IPS DF 19.7 (cell line): Measurements from ENCODE around the gene AHCY.
"Not testable (repeated sequence)": the region's sequence is repeated elsewhere in the genome, so short reads cannot be mapped to it uniquely, and the experiment has no call there.

Experiments
- DNase-seq: peaks from one replicate; pipeline ENCODE4 v3.0.0-alpha.2; 2013; ENCODE audit warnings: low read depth, low spot score

AHCY gene

GRCh38 chr20:34302723-34303533 is at the start of gene AHCY:
Gene AHCY, minus strand, starts transcription at chr20:34303355. Its CDS starts 85 bp downstream, at chr20:34303270.
- DNase-seq, result peak; percentile 95

- no peak for DNase-seq
Measured at GRCh38 chr20:34350095-34350494, 46.9 kb upstream of the AHCY start.

DNA sequence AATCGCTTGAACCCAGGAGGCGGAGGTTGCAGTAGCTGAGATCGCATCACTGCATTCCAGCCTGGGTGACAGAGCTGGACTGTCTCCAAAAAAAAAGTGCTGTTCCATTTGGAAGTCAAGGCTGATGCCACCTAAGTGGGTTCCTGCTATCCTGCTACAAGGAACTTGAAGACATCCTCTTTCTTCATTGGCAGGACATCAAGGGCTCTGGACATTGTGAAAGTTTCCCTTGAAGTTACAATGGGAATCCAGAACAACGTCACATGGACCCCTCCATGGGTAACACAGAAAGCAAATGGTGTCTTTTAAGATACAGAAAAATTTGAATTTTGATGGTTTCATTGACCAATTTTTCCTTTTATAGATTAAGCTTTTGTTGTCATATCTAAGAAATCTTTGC is 44.4 kb upstream of the AHCY start:
- no peak for DNase-seq

- not testable (repeated sequence) for DNase-seq
Measured at GRCh38 chr20:34346533-34346865, 43.3 kb upstream of the AHCY start.

DNA sequence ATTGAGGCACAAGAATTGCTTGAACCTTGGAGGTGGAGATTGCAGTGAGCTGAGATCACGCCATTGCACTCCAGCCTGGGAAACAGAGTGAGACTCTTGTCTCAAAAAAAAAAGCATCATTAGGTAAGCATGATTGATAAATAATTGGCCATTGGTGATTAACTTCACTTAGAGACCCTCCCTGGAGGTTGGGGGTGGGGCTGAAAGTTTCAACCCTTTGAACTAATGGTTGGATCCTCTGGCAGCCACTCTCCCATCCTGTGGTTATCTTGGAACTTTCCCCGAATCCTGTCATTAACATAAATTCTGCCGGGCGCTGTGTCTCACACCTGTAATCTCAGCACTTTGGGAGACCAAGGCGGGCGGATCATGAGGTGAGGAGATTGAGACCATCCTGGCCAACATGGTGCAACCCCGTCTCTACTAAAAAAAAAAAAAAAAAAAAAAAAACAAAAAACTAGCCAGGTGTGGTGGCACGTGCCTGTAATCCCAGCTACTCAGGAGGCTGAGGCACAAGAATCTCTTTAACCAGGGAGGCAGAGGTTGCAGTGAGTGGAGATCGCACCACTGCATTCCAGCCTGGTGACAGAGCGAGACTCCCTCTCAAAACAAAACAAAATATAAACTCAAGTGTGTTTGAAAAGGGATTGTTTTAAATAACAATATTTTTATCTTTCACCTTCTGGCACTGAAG is 42.8 kb upstream of the AHCY start:
- not testable (repeated sequence) for DNase-seq

DNA sequence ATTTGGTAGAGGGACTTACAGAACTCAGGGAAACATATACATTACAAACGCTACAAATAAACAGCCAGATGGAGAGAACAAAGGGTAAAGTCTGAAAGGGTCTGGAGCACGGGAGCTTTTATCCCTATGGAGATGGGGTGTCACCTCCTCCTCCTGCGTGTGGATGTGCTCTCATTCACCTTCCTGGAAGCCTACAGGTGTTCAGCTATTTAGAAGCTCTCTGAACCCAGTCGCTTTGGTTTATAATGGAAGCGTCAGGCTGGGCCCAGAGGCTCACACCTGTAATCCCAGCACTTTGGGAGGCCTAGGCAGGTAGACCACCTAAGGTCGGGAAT is 42.2 kb upstream of the AHCY start:
- no peak for DNase-seq

GRCh38 chr20:34344238-34344637 is 41.1 kb upstream of the AHCY start:
- DNase-seq, result no peak

DNA sequence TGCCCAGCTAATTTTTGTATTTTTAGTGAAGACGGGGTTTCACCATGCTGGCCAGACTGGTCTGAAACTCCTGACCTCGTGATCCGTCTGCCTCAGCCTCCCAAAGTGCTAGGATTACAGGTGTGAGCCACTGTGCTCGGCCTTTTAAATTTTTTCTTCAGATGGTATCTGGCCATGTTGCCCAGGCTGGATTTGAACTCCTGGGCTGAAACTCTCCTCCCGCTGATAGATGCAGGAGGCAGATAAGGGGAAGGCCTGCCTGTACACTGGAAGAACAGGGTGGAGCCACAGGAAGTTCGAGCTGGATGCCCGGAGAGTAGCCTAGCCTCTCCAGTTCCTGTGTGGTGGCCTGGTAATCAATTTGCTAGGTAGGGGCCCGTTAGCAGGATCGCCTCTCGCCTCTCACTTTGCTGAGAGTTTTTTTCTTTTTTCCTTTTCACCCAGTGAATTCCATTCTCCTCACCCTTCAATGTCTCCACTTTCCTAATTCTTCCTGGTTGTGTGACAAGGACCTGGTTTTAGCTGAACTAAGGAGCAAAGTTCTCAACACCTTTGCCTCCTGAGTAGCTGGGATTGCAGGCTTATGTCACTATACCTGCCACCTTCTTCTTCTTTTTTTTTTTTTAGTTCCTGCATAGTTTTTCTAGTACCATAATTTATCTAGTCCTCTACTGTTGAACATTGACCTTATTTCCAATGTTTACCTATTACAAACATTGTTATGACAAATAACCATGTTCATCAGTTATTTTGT is 40.5 kb upstream of the AHCY start:
- no peak for DNase-seq

DNA sequence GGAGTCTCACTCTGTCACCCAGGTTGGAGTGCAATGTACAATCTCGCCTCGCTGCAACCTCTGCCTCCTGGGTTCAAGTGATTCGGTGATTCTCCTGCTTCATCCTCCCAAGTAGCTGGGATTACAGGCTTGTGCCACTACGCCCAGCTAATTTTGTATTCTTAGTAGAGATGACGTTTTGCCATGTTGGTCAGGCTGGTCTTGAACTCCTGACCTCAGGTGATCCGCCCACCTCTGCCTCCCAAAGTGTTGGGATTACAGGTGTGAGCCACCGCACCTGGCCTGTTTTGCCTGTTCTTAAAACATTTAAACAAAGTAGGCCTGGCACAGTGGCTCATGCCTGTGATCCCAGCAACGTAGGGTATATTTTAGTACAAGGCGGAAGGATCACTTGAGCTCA is 38.0 kb upstream of the AHCY start:
- DNase-seq, result not testable (repeated sequence)

DNA sequence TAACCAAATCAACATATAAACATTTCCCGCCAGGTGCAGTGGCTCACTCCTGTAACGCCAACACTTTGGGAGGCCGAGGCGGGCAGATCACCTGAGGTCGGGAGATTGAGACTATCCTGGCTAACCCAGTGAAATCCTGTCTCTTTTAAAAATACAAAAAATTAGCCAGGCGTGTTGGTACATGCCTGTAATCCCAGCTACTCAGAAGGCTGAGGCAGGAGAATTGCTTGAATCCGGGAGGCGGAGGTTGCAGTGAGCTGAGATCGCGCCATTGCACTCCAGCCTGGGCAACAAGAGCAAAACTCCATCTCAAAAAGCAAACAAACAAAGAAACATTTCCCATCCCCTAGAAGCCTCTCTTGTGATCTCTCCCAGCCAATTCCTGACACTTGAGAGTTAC is 37.6 kb upstream of the AHCY start:
- not testable (repeated sequence) for DNase-seq

GRCh38 chr20:34337982-34338726 is 35.0 kb upstream of the AHCY start:
- no peak for DNase-seq

- DNase-seq, result no peak
Measured at GRCh38 chr20:34337544-34337943, 34.4 kb upstream of the AHCY start.

- no peak for DNase-seq
Measured at GRCh38 chr20:34334654-34335407, 31.7 kb upstream of the AHCY start.

DNA sequence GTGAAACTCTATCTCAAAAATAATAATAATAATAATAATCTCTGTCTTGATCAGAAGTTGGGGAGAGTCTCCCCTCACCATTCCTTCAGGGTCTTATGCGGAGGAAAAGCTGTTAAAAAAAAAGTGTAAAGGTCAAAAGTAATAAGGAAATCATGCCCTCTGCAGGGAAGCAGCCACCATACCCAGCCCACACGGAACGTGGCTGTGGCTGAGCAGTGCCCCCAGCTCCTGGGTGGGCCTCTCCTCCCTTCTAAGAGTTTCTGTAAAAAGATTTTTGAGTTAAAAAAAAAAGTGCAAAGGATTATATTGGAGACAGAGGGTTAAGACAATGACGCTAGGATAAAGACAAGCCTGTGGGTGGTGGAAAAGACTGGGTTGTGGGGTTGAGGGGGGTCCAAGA is 30.6 kb upstream of the AHCY start:
- DNase-seq, result no peak

- no peak for DNase-seq
Measured at GRCh38 chr20:34332262-34332920, 29.2 kb upstream of the AHCY start.

- no peak for DNase-seq
Measured at GRCh38 chr20:34331838-34332237, 28.7 kb upstream of the AHCY start.

GRCh38 chr20:34330861-34331544 is 27.8 kb upstream of the AHCY start:
- not testable (repeated sequence) for DNase-seq

GRCh38 chr20:34328928-34329677 is 25.9 kb upstream of the AHCY start:
- DNase-seq, result no peak

- DNase-seq, result not testable (repeated sequence)
Measured at GRCh38 chr20:34328207-34328606, 25.1 kb upstream of the AHCY start.
